ENCODE measurements around the gene CXADR. TPM values are rescaled to one million over a fixed set of nuclear protein-coding genes. Genes with fewer than 3 reads are reported as not detected.

The CXADR gene
- total and polyA plus RNA-seq, 5 donors, result 7.3 to 22.5 (median 18.2) TPM

DNA sequence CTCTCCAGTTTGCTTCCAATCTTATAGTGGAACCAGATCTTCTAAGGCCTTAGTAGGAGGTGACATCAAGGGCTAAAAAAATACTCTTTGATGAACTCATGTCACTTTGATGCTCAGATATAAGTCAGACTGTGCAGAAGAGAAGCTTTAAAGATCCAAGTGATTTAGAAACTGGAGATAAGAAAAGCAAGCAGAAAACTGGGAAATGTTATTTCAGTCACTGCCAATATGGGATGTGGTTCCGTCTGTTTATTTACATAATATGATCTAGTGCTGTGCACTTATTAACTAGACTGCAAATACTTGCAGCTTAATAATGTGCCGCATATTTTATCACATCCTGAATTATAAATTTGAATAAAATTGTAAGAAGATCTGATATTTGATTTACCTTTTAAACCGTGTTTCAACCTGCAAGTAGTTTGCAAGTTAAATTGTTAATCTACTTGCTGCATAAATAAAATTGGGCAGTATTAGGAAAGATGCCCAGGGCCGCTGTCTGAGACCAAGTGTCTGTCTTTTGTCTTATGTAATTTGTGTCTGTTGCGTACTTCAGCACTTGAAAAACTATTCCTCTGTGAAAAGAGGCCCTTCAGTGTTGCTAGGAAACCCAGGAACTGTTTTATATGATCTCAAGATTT, 29.6 kb downstream of the CXADR start:
- ATAC-seq (no peak), DNase-seq (no peak)
- H3K9me3 ChIP-seq (ENCODE audit: control insufficient read depth, low read length), result no peaks in the 10 kb centered on the region
- H3K4me1 ChIP-seq (ENCODE audit: control insufficient read depth, insufficient read depth, low read length), result no peaks in the 10 kb centered on the region
- no peak overlapping the region for H3K27ac ChIP-seq (ENCODE audit: low read length)
- intact Hi-C loops (cut with DNase I), result no loop called here
- H3K4me3 ChIP-seq (ENCODE audit: low read length), result no peak overlapping the region
- H3K27me3 ChIP-seq (ENCODE audit: control insufficient read depth, insufficient read depth), result no peaks in the 10 kb centered on the region
- 34% methylated on average over 5 of the region's 5 CpGs for whole genome bisulfite sequencing

- 90% methylated on average over 1 of the region's 1 CpG for WGBS
- intact Hi-C loops (cut with DNase I), result no loop called here
- DNase-seq (no peak), ATAC-seq (no peak)
- no peak overlapping the region for H3K4me3 ChIP-seq (ENCODE audit: low read length)
- H3K27me3 ChIP-seq (ENCODE audit: control insufficient read depth, insufficient read depth), result no peaks in the 10 kb centered on the region
- H3K4me1 ChIP-seq (ENCODE audit: control insufficient read depth, insufficient read depth, low read length), result no peaks in the 10 kb centered on the region
- H3K27ac ChIP-seq (ENCODE audit: low read length), result no peak overlapping the region
- H3K9me3 ChIP-seq (ENCODE audit: control insufficient read depth, low read length), result no peaks in the 10 kb centered on the region
Measured at GRCh38 chr21:17545007-17545406, 32.2 kb downstream of the CXADR start.

DNA sequence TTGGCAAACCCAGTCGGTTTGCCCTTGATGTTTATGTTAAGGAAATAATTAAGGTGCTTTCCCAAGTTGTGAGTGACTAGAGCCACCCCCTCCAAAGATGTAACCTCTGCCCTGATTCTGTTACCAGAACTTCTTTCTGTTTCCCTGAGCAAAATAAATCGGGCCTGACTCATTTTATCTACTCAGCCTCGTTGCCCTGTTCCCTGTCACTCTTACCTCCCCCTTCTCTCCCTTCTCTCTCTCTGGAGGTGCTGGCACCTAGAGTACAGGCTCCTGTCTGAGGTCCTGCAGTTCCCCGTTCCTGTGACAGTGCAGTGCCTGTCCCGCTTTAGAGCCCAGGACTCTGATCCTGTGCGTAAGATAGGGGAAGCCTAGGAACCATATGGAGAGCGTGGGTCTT, 35.4 kb downstream of the CXADR start:
- intact Hi-C loops (cut with DNase I), result no loop called here
- WGBS, result 67% methylated on average over 7 of the region's 7 CpGs
- ATAC-seq, result peak in 1 of 2 donors; percentile 50
- no peak for DNase-seq
- no peaks in the 10 kb centered on the region for H3K4me1 ChIP-seq (ENCODE audit: control insufficient read depth, insufficient read depth, low read length)
- no peaks in the 10 kb centered on the region for H3K27me3 ChIP-seq (ENCODE audit: control insufficient read depth, insufficient read depth)
- H3K27ac ChIP-seq (ENCODE audit: low read length), result no peak overlapping the region
- no peaks in the 10 kb centered on the region for H3K9me3 ChIP-seq (ENCODE audit: control insufficient read depth, low read length)
- no peak overlapping the region for H3K4me3 ChIP-seq (ENCODE audit: low read length)

- DNase-seq (no peak), ATAC-seq (no peak)
- Histone ChIP-seq H3K27me3 (ENCODE audit: control insufficient read depth, insufficient read depth) (no peaks in the 10 kb centered on the region), H3K4me3 (ENCODE audit: low read length) (no peak overlapping the region), H3K4me1 (ENCODE audit: control insufficient read depth, insufficient read depth, low read length) (no peaks in the 10 kb centered on the region), H3K9me3 (ENCODE audit: control insufficient read depth, low read length) (no peaks in the 10 kb centered on the region), H3K27ac (ENCODE audit: low read length) (no peak overlapping the region)
- 78% methylated on average over 5 of the region's 5 CpGs for WGBS
- intact Hi-C loops (cut with DNase I), result no loop called here
Measured at GRCh38 chr21:17550671-17551308, 37.9 kb downstream of the CXADR start.

DNA sequence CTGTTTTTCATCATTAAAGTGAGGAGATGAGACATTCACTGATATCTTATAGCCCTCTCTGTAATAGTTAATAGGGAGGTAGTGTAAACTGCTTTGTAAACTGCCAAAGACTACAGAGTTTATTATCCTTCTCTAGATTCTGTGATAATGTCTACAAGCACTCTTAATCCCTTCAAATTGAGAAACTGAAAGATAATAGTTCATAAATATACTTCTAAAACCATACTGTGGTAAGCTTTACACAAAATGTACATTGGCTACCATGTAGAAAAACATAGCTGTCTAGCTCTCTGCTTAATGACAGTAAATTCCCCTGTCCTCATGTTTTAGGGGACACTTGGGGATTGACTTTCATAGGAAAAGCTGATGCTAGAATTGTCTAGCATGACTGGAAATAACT, 39.6 kb downstream of the CXADR start:
- Histone ChIP-seq H3K27me3 (ENCODE audit: control insufficient read depth, insufficient read depth) (no peaks in the 10 kb centered on the region), H3K4me1 (ENCODE audit: control insufficient read depth, insufficient read depth, low read length) (no peaks in the 10 kb centered on the region), H3K9me3 (ENCODE audit: control insufficient read depth, low read length) (no peaks in the 10 kb centered on the region), H3K4me3 (ENCODE audit: low read length) (no peak overlapping the region), H3K27ac (ENCODE audit: low read length) (no peak overlapping the region)
- DNase-seq (no peak), ATAC-seq (no peak)
- intact Hi-C loops (cut with DNase I), result no loop called here

DNA sequence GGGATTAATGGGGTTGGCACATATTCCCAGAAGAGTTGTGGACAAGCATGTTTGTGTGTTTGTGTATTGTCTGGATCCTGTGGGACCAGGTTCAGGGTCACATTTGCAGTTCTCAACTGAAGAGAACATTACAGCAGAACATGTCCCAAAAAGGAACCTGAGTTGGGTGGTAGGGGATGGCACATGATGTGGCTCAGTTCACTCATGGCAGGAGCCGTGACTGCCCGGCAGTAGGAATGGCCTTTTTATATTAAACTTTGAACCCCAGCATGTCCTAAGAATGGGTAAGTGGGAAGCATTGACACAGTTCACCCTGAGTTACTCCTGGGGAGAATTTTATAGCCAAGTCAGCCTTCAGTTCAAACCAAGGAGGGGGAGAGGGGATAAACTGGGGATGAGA, 41.3 kb downstream of the CXADR start:
- H3K4me3 ChIP-seq (ENCODE audit: low read length), result no peak overlapping the region
- no peak for DNase-seq
- no peaks in the 10 kb centered on the region for H3K27me3 ChIP-seq (ENCODE audit: control insufficient read depth, insufficient read depth)
- no peaks in the 10 kb centered on the region for H3K4me1 ChIP-seq (ENCODE audit: control insufficient read depth, insufficient read depth, low read length)
- H3K27ac ChIP-seq (ENCODE audit: low read length), result no peak overlapping the region
- H3K9me3 ChIP-seq (ENCODE audit: control insufficient read depth, low read length), result no peaks in the 10 kb centered on the region
- intact Hi-C loops (cut with DNase I), result no loop called here
- WGBS, result 43% methylated on average over 2 of the region's 2 CpGs
- no peak for ATAC-seq

GRCh38 chr21:17554679-17555465, 42.0 kb downstream of the CXADR start:
- 40% methylated on average over 6 of the region's 6 CpGs for WGBS
- H3K4me3 ChIP-seq (ENCODE audit: low read length), result no peak overlapping the region
- no peaks in the 10 kb centered on the region for H3K4me1 ChIP-seq (ENCODE audit: control insufficient read depth, insufficient read depth, low read length)
- no peaks in the 10 kb centered on the region for H3K9me3 ChIP-seq (ENCODE audit: control insufficient read depth, low read length)
- no peak overlapping the region for H3K27ac ChIP-seq (ENCODE audit: low read length)
- H3K27me3 ChIP-seq (ENCODE audit: control insufficient read depth, insufficient read depth), result no peaks in the 10 kb centered on the region
- ATAC-seq (peak; percentile 11 to 59), DNase-seq (peak in 1 of 3 donors; percentile 38)
- intact Hi-C loops (cut with DNase I), result no loop called here

DNA sequence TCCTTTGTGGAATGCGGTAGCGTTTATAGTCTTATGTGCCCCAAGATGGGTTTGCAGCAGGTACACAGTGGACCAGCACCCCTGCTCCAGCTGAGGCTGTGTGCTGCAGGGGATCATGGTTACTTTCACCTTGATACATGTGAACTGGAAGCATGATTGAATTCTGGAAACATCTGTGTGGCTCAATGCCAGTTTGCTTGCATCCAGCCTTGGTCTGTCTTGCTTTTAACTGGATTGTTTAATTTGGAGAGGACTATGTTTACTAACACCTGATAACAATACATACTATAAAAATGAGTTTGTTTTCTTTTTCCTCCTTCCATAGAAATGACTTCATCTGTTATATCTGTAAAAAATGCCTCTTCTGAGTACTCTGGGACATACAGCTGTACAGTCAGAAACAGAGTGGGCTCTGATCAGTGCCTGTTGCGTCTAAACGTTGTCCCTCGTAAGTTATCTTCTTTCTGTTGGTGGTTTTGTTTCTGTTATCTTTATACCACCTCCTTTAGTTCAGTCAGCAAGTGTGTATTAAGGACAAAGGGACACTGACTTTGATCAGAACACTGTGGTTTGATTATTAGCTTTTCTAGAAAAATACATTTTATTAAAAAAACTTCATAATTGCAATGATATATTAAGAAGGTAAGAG, 47.7 kb downstream of the CXADR start:
- 51% methylated on average over 5 of the region's 5 CpGs for WGBS
- Histone ChIP-seq H3K27me3 (ENCODE audit: control insufficient read depth, insufficient read depth) (no peaks in the 10 kb centered on the region), H3K27ac (ENCODE audit: low read length) (no peak overlapping the region), H3K4me3 (ENCODE audit: low read length) (no peak overlapping the region), H3K4me1 (ENCODE audit: control insufficient read depth, insufficient read depth, low read length) (no peaks in the 10 kb centered on the region), H3K9me3 (ENCODE audit: control insufficient read depth, low read length) (no peaks in the 10 kb centered on the region)
- ATAC-seq (no peak), DNase-seq (no peak)
- intact Hi-C loops (cut with DNase I), result no loop called here

- DNase-seq, result peak; percentile 60 to 86 (median 71)
- H3K4me1 ChIP-seq (ENCODE audit: control insufficient read depth, insufficient read depth, low read length), result no peaks in the 10 kb centered on the region
- intact Hi-C loops (cut with DNase I), result loop anchor here in 1 of 4 donors (10.0 kb wide), 1 partner anchor 176 kb away; no protein-coding TSS in a partner anchor
- H3K9me3 ChIP-seq (ENCODE audit: control insufficient read depth, low read length), result no peaks in the 10 kb centered on the region
- H3K4me3 ChIP-seq (ENCODE audit: low read length), result no peak overlapping the region
- peak in 1 of 2 donors; percentile 80 for ATAC-seq
- 76% methylated on average over 9 of the region's 9 CpGs for WGBS
- no peak overlapping the region for H3K27ac ChIP-seq (ENCODE audit: low read length)
- H3K27me3 ChIP-seq (ENCODE audit: control insufficient read depth, insufficient read depth), result no peaks in the 10 kb centered on the region
Measured at GRCh38 chr21:17570786-17571185, 57.9 kb downstream of the CXADR start.

DNA sequence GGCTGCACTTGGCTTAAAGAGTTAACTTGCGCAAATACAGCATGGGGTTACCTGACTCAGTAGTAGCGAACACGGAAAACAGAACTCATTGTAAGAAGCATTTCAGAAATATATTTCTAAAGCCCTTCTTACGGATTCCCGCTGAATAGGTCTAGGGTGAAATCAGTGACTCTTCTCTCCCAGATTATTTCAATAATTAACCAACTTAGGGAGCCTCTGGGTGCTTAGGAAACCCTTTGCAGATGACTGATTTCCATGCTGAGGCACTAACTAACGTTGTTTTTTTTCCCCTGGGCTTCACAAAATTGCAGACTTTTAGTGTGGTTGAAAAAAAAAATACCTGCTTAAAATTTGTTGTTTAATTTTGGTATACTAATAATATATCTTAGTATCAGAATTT, 59.6 kb downstream of the CXADR start:
- Histone ChIP-seq H3K27ac (ENCODE audit: low read length) (no peak overlapping the region), H3K4me1 (ENCODE audit: control insufficient read depth, insufficient read depth, low read length) (no peaks in the 10 kb centered on the region), H3K4me3 (ENCODE audit: low read length) (no peak overlapping the region), H3K27me3 (ENCODE audit: control insufficient read depth, insufficient read depth) (no peaks in the 10 kb centered on the region), H3K9me3 (ENCODE audit: control insufficient read depth, low read length) (no peaks in the 10 kb centered on the region)
- intact Hi-C loops (cut with DNase I), result loop anchor here in 1 of 4 donors (10.0 kb wide), 1 partner anchor 178 kb away; no protein-coding TSS in a partner anchor
- ATAC-seq, result no peak
- DNase-seq, result no peak
- WGBS, result 90% methylated on average over 6 of the region's 6 CpGs

- H3K27me3 ChIP-seq (ENCODE audit: control insufficient read depth, insufficient read depth), result no peaks in the 10 kb centered on the region
- intact Hi-C loops (cut with DNase I), result loop anchor here in 1 of 4 donors (10.0 kb wide), 1 partner anchor 180 kb away; no protein-coding TSS in a partner anchor
- H3K4me3 ChIP-seq (ENCODE audit: low read length), result no peak overlapping the region
- H3K9me3 ChIP-seq (ENCODE audit: control insufficient read depth, low read length), result no peaks in the 10 kb centered on the region
- ATAC-seq (no peak), DNase-seq (no peak)
- H3K27ac ChIP-seq (ENCODE audit: low read length), result no peak overlapping the region
- H3K4me1 ChIP-seq (ENCODE audit: control insufficient read depth, insufficient read depth, low read length), result no peaks in the 10 kb centered on the region
- 88% methylated on average over 5 of the region's 5 CpGs for WGBS
Measured at GRCh38 chr21:17575076-17575475, 62.2 kb downstream of the CXADR start.
